CD4-positive, alpha-beta T cell treated with Interleukin-4 for 4 hours (primary cell): ENCODE measurements around the gene NIPAL1.

Source experiments
- DNase-seq: peaks from one replicate; pipeline ENCODE4 v3.0.0-alpha.2; 2020

NIPAL1 gene

GRCh38 chr4:48028696-48029095, 12.1 kb downstream of the NIPAL1 start:
- DNase-seq = no peak

- no peak for DNase-seq
Measured at GRCh38 chr4:48030470-48030869, 13.9 kb downstream of the NIPAL1 start.

GRCh38 chr4:48031802-48032525, 15.4 kb downstream of the NIPAL1 start:
- no peak for DNase-seq

DNA sequence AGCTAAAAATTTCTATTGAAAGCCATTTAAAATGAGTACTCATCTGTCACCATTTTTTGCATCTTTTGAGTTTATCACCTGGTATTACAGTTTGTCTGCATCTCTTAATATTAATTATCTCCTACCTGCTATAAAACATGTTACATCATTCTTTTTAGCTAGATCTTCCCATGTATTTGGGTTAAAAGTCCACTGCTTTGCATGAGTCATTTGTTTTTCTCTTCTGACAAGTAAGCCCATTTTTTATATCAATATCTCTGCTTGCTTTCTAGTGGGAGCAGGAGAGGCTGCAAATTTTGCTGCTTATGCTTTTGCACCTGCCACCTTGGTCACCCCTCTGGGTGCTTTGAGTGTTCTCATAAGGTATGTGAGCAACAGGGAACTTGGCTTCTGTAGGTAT, 16.1 kb downstream of the NIPAL1 start:
- no peak for DNase-seq

DNA sequence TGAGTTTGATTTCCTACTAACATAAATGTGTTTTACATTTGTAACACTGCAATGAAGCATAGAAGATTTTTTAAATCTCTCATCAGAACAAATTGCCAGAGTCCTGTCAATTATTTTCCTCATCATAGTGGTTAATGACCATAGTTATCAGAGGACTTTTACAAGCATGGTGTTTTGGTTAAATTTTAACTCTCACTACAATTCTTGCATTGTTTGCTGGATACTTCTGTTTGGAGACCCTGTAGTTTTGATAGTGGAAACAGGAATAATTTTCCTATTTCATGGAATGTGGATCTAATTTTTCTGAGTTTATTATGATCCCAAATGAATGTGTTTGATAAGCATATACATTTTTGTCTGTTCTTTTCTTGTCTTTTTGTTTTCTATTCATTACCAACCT, 16.8 kb downstream of the NIPAL1 start:
- DNase-seq = no peak

DNA sequence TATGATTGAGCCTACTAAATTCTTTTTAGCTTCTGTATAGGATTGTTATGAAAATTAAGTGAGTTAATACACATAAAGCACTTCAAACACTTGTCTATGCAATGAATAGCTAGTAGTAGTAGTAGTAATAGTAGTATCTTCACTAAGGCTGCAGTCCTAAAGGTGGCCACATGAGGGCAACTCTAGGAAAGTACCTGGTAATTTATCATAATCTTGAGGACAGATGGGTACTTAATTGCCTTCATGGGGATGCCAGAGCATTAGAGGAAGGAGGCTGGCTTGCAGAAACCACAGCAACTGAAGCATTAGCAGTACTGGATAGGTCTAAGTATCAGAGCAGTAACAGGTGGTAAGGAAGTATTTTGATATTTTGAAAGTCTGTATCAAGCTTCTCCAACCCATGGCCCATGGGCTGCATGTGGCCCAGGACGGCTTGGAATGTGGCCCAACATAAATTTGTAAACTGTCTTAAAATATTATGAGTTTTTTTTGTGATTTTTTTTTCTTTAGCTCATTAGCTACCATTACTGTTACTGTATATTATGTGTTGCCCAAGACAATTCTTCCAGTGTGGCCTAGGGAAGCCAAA, 17.3 kb downstream of the NIPAL1 start:
- peak; percentile 58 for DNase-seq

DNA sequence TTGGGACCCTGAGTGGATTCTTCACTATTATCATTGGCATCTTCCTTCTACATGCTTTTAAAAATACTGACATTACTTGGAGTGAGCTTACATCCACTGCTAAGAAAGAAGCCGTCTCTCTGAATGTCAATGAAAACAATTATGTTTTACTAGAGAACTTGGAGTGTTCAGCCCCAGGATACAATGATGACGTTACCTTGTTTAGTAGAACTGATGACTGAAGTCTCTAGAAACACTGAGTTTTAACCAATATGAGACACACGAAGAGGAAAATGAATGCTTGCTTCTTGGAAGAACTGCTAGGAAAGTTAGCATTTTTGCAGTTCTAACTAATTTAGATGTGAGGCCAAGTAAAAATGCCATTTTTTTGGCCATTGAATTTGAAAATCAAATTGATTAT, 19.4 kb downstream of the NIPAL1 start:
- no peak for DNase-seq

GRCh38 chr4:48037117-48037462, 20.5 kb downstream of the NIPAL1 start:
- no peak for DNase-seq

DNA sequence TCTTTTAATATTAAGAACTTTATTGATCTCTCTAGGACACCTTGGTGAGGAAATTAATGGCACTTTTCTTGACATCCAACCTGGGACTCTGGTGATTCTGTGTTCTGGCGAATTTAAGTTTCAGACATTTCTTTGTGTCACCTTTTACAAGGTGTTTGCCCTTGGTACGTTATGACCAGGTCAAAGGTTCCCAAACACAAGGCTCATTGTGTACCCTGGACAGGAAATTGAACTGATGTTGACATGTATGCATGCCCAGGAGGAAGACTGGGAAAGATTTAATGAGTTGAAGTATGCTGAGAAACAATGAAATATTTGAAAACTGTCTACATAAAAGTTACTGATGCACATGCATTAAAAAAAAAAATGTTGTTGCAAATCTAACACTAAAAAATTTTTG, 22.1 kb downstream of the NIPAL1 start:
- no peak for DNase-seq

DNA sequence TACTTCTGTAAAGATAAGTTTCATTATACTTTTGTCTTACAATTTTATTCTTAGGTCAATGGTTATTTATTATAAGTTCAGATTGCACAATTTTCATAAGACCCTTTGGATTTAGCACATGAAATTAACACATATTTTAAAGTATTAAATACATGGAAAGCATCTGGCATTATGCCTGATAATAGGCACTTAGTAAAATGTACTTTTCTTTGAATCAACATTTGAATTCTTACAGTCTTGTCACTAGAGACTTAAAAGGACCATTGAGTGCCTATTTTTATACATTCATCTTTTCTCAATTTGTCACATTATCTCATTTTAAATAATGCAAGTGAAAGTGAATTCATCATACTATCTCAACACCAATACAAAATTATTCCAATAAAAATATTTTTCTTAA, 23.0 kb downstream of the NIPAL1 start:
- no peak for DNase-seq

DNA sequence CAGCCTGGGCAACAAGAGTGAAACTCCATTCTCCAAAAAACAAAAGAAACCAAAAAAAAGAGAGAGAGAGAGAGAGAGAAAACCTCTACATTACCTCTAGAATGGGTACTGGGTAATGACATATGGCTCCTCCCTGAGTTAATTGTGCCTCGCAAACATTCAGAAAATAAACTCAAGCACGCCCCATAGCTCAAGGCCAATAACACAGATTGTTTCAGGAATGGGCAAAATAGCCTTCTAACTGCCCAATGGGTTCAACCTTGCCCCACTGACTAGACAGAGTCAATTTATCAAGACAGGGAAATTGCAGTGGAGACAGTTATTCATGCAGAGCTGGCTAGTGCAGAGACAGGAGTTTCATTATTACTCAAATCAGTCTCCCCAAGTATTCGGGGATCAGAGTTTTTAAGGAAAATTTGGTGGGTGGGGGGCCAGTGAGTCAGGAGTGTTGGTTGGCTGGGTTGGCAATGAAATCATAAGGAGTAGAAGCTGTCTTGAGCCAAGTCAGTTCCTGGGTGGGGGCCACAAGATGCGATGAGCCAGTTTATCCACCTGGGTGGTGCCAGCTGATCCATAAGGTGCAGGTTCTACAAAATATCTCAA, 25.1 kb downstream of the NIPAL1 start:
- no peak for DNase-seq

DNA sequence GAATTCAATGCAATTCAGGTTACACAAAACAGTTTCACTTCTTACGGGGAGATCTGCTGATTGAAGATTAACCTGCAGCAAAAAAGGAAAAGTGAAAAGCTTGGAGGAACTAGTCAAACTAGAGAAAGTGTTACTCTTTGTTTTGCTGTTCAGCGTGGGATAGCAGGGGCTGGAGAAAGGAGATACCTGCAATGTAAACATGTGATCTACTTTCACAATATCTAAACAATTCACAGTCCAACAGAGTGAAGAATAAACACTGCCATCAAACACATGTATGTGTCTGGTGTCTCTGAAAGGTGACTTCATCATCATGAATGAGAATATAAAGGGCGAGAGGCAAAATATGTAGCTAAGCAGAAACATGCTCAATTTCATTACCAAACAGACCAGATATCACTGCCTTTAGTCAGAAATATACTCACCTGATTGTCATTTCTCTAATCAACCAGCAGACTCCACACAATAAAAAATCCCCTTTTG, 26.4 kb downstream of the NIPAL1 start:
- DNase-seq = no peak

- no peak for DNase-seq
Measured at GRCh38 chr4:48043504-48043903, 26.9 kb downstream of the NIPAL1 start.

- no peak for DNase-seq
Measured at GRCh38 chr4:48044298-48044697, 27.7 kb downstream of the NIPAL1 start.

DNA sequence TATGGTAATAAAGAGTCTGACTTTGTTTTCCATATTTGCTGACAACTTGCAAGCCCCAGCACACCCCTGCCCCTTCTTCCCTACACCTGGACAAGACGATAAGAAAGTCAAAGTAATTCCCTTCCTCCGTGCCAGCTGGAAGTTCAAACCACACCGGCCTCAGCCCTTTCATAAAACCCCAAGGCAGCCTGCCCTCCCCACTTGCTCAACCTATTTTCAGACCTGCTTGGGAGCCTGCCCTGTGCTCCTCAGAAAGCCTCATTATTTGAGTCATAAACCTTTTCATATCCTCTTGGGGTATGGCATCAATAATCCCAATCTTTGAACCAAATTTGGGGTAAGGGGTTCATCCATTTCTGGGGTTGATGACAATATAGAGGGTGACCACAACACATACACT, 29.5 kb downstream of the NIPAL1 start:
- DNase-seq = no peak

- DNase-seq = peak; percentile 64
Measured at GRCh38 chr4:48047421-48047844, 30.9 kb downstream of the NIPAL1 start.

- no peak for DNase-seq
Measured at GRCh38 chr4:48047896-48048295, 31.3 kb downstream of the NIPAL1 start.

- no peak for DNase-seq
Measured at GRCh38 chr4:48049483-48049882, 32.9 kb downstream of the NIPAL1 start.

GRCh38 chr4:48051078-48051477, 34.5 kb downstream of the NIPAL1 start:
- DNase-seq = no peak

DNA sequence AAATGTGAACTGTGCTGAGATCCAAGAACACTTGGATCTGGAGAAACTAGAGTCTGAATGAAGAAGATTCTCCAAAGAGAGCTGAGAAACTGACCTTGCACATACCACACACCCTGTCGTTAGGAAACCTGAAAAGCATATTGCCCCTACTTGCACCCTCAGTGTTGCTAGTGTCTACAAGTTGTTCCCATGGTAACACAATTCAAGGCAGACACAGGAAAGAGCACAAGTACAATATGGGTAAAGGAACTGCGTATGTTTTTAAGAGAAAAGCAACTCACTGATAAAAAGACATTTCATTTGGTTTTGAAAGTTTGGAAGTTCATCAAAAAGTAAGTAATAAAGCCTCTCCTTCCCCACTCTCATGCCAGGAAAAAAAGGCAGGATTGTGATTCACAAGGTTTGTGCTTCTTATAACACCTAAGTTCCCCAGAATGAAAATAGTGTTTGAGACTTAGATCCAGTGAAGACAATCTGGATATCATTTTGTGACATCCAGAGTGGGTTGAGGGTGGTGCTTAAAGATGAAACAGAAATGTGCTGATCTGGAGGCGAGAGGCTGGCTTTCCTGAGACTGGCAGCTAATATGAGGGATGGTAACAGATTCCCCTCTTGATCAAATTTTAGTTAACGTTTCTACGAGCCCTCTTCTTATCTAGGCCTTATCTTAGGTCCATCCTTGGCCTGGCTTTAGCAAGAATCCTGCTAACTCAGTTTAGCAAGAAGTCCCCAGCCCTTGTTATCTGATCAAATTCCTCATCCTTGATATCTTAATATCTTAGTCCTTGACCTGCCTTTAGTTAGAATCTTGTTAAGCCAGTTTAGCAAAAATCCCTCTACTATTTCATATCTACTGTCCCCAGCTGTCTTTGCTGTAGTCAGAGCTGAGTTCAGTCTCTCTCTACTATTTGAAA, 42.3 kb downstream of the NIPAL1 start:
- no peak for DNase-seq

DNA sequence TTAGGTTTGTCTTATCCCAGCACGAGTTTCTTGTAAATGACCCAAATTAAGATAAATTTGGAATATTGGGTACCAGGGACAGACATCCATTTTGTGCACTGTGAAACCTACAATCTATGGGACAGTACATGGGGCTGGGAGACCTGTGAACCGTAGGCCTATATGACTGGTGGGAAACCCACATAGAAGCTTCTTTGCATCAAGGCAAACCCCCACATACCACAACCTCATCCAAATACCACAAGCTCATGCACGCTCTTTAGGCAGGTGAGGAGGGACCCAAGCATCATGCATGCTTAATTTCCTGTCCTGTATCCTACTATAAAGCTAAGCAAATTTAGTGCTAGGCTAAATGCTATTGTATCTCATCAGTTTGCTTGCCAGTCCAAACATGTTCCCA, 47.8 kb downstream of the NIPAL1 start:
- no peak for DNase-seq

DNA sequence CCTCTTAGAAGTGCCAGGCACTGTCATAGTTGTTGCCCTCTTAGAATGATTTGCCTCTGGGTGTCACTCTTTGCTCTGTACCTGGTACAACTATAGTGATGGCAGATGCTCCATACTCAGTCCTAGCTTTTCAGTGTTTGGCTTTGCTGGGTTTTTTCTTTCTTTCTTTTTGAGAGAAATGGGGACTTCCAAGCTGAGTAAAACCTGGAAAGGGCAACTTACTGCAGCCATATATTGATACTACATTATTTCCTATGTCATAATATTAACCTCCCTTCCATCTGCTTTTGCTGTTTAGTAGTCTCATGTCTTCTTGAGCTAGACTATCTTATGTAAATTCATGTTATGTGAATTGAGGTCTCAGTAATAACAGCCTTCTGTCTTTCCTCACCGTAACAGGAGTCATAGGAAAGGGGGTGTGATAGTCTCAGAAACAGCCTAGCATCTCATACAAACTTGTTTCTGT, 49.0 kb downstream of the NIPAL1 start:
- DNase-seq = no peak

DNA sequence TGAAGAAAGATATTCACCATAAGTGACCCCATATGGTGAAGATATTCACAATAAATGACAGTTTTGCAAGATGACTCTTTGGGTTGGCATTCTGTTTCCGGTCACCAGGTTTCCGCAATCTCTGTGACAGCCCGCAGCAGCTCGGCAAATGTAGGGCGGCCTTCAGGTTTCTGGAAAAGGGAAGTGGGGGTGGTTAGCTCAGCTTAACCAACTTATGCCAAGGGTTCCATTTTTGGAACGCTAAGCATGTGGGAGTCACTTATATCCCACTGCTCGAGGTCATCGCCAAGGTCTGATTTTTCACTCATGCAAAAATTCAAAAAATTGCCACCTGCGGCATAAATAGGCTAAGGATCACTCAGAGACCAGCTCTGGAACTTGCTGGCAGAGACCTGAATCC, 51.0 kb downstream of the NIPAL1 start:
- DNase-seq = no peak
